Loucy (cell line): ENCODE results near the gene AVPR2.

ENCODE experiments used
- H2AFZ ChIP-seq: fragments of 200-600 bp; sonication (generic); 2 replicates; pipeline ENCODE4 v1.6.0; 2016; ENCODE audit warnings: antibody characterized with exemption, mild to moderate bottlenecking, low read length, moderate library complexity
- H3F3A ChIP-seq: fragments of 200-600 bp; 2 replicates; pipeline ENCODE4 v1.6.0; 2016; ENCODE audit warnings: antibody characterized with exemption, low read depth, mild to moderate bottlenecking
- H3K27me3 ChIP-seq: fragments of 200-600 bp; sonication (generic); 2 replicates; pipeline ENCODE4 v1.6.1; 2014; ENCODE audit warnings: low read length, mild to moderate bottlenecking; ENCODE audit not compliant: insufficient read depth, poor library complexity, severe bottlenecking
- H3K36me3 ChIP-seq: fragments of 200-600 bp; sonication (generic); 2 replicates; pipeline ENCODE4 v1.6.1; 2016; ENCODE audit warnings: low read length; ENCODE audit not compliant: insufficient read depth
- H3K4me1 ChIP-seq: fragments of 200-600 bp; sonication (generic); 2 replicates; pipeline ENCODE4 v1.5.1; 2014; ENCODE audit warnings: low read length, mild to moderate bottlenecking; ENCODE audit not compliant: insufficient read depth, poor library complexity, severe bottlenecking
- H3K4me2 ChIP-seq: fragments of 200-600 bp; sonication (generic); 2 replicates; pipeline ENCODE4 v1.6.0; 2014; ENCODE audit warnings: antibody characterized with exemption, low read length, low read depth, mild to moderate bottlenecking; ENCODE audit not compliant: poor library complexity, severe bottlenecking
- H3K4me3 ChIP-seq: fragments of 200-600 bp; sonication (generic); 2 replicates; pipeline ENCODE4 v1.5.1; 2014; ENCODE audit warnings: low read length, mild to moderate bottlenecking, mixed read lengths; ENCODE audit not compliant: poor library complexity, severe bottlenecking
- H3K79me2 ChIP-seq: fragments of 200-600 bp; sonication (generic); 2 replicates; pipeline ENCODE4 v1.6.1; 2014; ENCODE audit warnings: low read length; ENCODE audit not compliant: insufficient read depth
- H3K9ac ChIP-seq: fragments of 200-600 bp; sonication (generic); 2 replicates; pipeline ENCODE4 v1.6.0; 2014; ENCODE audit warnings: mild to moderate bottlenecking, low read depth, low read length, moderate library complexity; ENCODE audit not compliant: poor library complexity, severe bottlenecking
- H3K9me2 ChIP-seq: fragments of 200-600 bp; sonication (generic); replicated peaks from 2 replicates; pipeline ENCODE4 v1.6.1; 2016; ENCODE audit warnings: low read depth, low read length, mixed read lengths
- H3K9me3 ChIP-seq: fragments of 200-600 bp; sonication (generic); 2 replicates; pipeline ENCODE4 v1.6.1; 2014; ENCODE audit warnings: mild to moderate bottlenecking, antibody characterized with exemption, low read length, low read depth; ENCODE audit not compliant: insufficient read depth
- H4K20me1 ChIP-seq: fragments of 200-600 bp; sonication (generic); 2 replicates; pipeline ENCODE4 v1.6.0; 2014; ENCODE audit warnings: antibody characterized with exemption, low read length, mild to moderate bottlenecking; ENCODE audit not compliant: insufficient read depth, poor library complexity, severe bottlenecking
- CTCF ChIP-seq: fragments of 200-600 bp; sonication (generic); conservative IDR thresholded peaks from 2 replicates; pipeline ENCODE4 v1.5.1; 2014; ENCODE audit warnings: mild to moderate bottlenecking, antibody characterized with exemption, low read length
- EZH2phosphoT487 ChIP-seq: fragments of 200-600 bp; IDR thresholded peaks from 2 replicates; pipeline ENCODE4 v1.6.1; 2018; ENCODE audit warnings: antibody characterized with exemption, mild to moderate bottlenecking, moderate library complexity, borderline replicate concordance

The AVPR2 gene

DNA sequence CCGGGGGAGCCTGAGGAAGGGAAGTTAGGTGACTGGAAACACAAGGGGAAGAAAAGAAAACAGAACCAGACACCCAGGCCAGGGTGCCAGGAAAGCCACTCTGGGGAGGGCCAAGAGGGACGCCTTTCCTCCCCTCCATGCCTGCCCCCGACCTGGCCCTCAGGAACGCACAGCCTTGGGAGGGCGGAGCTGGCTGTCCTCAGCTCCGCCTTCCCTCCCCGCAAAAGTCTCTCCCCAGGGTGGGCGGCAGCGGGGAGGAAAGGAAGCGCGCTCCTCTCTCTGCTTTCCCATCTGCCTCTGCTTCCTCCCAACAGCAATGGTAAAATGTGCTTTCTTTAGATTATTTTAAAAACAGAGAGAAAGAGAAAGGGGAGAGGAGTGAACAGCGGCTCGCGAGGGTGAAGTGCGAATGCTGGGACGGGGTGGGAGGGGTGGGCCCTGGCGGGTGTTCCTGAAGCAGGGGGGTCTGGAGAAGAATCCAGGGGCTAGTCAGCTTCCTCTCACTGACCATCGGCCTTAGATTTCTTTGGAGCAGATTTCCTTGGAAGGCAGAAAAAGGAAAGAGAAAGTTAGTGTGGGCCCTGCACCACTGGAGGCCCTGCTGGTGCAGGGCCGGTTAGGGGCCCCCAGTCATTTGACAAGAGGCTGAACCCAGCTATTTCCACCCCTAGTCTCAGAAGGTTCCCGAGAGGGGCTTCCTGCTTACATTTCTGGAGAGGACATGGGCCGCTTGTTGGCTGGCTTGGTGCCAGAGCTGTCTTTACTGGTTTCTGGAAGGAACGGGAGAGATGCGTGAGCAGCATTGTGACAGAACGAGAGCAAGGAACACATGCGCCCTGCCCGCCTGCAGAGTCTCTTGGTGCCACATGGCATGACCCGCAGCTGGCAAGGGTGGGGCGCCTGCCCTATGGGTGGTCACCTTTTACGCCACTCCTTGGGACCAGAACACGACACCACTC lies 44.7 kb downstream of the AVPR2 start:
- H3K27me3 ChIP-seq: no peaks in the 10 kb centered on the region
- H3F3A ChIP-seq: no peaks in the 10 kb centered on the region
- H3K9ac ChIP-seq: no peak overlapping the region
- peaks cover 58% of the 10 kb centered on the region; the same call in 1 of the 2 replicates for H3K36me3 ChIP-seq
- TF ChIP-seq EZH2phosphoT487 (no peak), CTCF (no peak)
- H3K9me3 ChIP-seq: no peaks in the 10 kb centered on the region
- no peak overlapping the region for H3K4me3 ChIP-seq
- H3K4me1 ChIP-seq: no peaks in the 10 kb centered on the region
- H2AFZ ChIP-seq: no peak overlapping the region
- no peaks in the 10 kb centered on the region for H3K79me2 ChIP-seq
- H4K20me1 ChIP-seq: peaks cover 5% of the 10 kb centered on the region
- no peak overlapping the region for H3K4me2 ChIP-seq
- H3K9me2 ChIP-seq: no peaks in the 10 kb centered on the region

DNA sequence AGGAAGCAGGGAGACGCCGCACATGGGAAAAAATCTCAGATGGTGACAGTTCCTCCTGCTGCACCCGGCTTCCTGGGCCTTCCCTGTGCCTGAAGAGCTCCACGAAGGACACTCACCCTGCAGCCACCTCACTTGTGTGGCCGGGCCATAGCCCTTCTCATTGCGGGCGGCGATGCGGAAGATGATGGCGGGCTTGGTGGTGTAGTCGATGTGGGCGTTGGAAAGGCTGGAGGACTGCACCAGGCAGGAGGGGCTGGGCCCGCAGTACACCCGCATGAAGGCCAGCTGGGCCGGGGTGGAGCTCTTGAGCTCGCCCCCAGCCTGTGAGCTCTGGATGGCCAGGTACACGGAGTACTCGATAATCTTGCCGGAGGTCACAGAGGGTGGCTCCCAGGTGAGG lies 45.7 kb downstream of the AVPR2 start:
- Histone ChIP-seq H3F3A (no peaks in the 10 kb centered on the region), H3K79me2 (no peaks in the 10 kb centered on the region), H2AFZ (no peak overlapping the region), H3K36me3 (peaks cover 68% of the 10 kb centered on the region; the same call in 1 of the 2 replicates), H3K9ac (no peak overlapping the region), H3K27me3 (no peaks in the 10 kb centered on the region), H3K4me3 (no peak overlapping the region), H4K20me1 (peaks cover 5% of the 10 kb centered on the region), H3K9me3 (no peaks in the 10 kb centered on the region), H3K4me1 (no peaks in the 10 kb centered on the region), H3K4me2 (no peak overlapping the region), H3K9me2 (no peaks in the 10 kb centered on the region)
- no peak for TF ChIP-seq EZH2phosphoT487
- no peak for TF ChIP-seq CTCF

- H2AFZ ChIP-seq: no peak overlapping the region
- no peaks in the 10 kb centered on the region for H3K4me1 ChIP-seq
- peaks cover 85% of the 10 kb centered on the region; the same call in 1 of the 2 replicates for H3K36me3 ChIP-seq
- no peak overlapping the region for H3K4me3 ChIP-seq
- TF ChIP-seq EZH2phosphoT487 (no peak), CTCF (no peak)
- peaks cover 5% of the 10 kb centered on the region for H4K20me1 ChIP-seq
- no peak overlapping the region for H3K9ac ChIP-seq
- no peaks in the 10 kb centered on the region for H3K9me2 ChIP-seq
- H3K9me3 ChIP-seq: no peaks in the 10 kb centered on the region
- H3F3A ChIP-seq: no peaks in the 10 kb centered on the region
- H3K4me2 ChIP-seq: no peak overlapping the region
- H3K79me2 ChIP-seq: no peaks in the 10 kb centered on the region
- no peaks in the 10 kb centered on the region for H3K27me3 ChIP-seq
Observed at GRCh38 chrX:153951683-153952372, 47.4 kb downstream of the AVPR2 start.
